RWPE1 (cell line): ENCODE results near the gene HLCS.

Source experiments
- CTCF ChIA-PET: fragments of 350-600 bp; sonication (Branson Sonifier 250); formaldehyde crosslinking; extraction: SDS; loops from one replicate; lab custom pipeline; 2021; lab: Yijun Ruan, JAX
- POLR2A ChIA-PET: fragments of 400-600 bp; formaldehyde crosslinking; extraction: SDS; loops from one replicate; lab custom pipeline; 2020; ENCODE audit warnings: antibody characterized with exemption; ENCODE audit not compliant: low non-redundant PET; lab: Yijun Ruan, JAX
- DNase-seq: peaks from one replicate; pipeline ENCODE4 v3.0.0; 2012; ENCODE audit warnings: low spot score
- H3K27ac ChIP-seq: fragments of 450-650 bp; 2 replicates; pipeline ENCODE4 v1.5.1; 2017
- TF ChIP-seq, protein P1 (sequence below): fragments of 450-650 bp; conservative IDR thresholded peaks from 2 replicates; pipeline ENCODE4 v1.5.1; 2017; ENCODE audit warnings: low read depth, mild to moderate bottlenecking

Gene HLCS

DNA sequence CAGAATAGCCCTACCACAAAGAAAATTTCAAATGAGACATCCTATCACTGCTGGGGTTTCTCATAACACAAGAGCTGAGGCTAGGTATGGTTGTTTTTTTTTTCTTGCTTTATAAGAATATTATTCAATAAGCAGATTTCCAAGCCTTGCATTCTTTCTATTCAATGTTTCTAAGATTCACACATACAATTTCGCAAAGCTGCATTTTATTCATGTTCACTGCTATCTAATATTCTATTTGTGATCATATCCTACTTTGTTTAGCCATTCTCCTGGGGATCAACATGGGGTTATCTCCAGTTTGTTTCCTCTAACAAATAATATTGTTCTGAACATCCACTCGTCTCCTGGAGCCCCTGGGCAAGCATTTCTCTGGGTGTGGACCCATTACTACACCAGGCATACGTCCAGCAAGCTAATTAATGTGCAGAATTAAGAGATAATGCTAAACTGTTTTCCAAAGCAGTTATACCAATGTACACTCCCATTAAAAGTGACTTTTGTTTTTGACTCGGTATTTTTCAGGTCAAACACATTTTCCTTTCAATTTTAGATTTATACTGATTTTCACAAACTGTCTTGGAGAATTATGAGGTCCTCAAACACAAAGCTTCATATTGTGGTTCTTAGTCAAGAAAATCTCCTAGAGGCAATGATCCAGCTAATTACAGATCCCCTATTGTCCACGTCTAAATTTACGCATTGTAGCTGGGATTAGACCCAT, 15.7 kb upstream of the HLCS start:
- POLR2A ChIA-PET: no interaction called here
- TF ChIP-seq, protein P1, sequence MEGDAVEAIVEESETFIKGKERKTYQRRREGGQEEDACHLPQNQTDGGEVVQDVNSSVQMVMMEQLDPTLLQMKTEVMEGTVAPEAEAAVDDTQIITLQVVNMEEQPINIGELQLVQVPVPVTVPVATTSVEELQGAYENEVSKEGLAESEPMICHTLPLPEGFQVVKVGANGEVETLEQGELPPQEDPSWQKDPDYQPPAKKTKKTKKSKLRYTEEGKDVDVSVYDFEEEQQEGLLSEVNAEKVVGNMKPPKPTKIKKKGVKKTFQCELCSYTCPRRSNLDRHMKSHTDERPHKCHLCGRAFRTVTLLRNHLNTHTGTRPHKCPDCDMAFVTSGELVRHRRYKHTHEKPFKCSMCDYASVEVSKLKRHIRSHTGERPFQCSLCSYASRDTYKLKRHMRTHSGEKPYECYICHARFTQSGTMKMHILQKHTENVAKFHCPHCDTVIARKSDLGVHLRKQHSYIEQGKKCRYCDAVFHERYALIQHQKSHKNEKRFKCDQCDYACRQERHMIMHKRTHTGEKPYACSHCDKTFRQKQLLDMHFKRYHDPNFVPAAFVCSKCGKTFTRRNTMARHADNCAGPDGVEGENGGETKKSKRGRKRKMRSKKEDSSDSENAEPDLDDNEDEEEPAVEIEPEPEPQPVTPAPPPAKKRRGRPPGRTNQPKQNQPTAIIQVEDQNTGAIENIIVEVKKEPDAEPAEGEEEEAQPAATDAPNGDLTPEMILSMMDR: no peak
- no peak for DNase-seq
- no peak overlapping the region for H3K27ac ChIP-seq
- CTCF ChIA-PET: interaction anchor here (1.4 kb wide), 1 partner anchor 105 kb away, joined by 4 read pairs; no protein-coding TSS in a partner anchor

DNA sequence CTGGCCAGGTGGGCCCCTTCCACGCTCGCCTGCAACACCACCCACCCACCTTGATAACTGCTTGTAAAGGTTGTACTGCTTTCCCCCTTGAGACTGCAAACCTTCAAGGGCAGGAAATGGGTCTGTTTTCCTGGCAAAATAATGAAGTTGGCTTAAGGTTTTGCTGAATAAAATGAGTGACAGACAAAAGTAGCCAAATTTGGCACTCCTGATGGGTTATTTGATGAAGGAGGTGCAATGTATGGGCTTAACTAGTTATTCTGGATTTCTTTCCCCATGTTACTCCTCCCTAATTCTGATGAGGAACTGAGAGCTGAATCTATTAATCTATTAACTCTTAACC, 14.6 kb upstream of the HLCS start:
- POLR2A ChIA-PET: no interaction called here
- TF ChIP-seq, protein P1: no peak
- CTCF ChIA-PET: interaction anchor here (1.4 kb wide), 1 partner anchor 106 kb away, joined by 4 read pairs; no protein-coding TSS in a partner anchor
- H3K27ac ChIP-seq: peak overlapping the region; percentile 34; the same call in 1 of the 2 replicates
- DNase-seq: no peak

DNA sequence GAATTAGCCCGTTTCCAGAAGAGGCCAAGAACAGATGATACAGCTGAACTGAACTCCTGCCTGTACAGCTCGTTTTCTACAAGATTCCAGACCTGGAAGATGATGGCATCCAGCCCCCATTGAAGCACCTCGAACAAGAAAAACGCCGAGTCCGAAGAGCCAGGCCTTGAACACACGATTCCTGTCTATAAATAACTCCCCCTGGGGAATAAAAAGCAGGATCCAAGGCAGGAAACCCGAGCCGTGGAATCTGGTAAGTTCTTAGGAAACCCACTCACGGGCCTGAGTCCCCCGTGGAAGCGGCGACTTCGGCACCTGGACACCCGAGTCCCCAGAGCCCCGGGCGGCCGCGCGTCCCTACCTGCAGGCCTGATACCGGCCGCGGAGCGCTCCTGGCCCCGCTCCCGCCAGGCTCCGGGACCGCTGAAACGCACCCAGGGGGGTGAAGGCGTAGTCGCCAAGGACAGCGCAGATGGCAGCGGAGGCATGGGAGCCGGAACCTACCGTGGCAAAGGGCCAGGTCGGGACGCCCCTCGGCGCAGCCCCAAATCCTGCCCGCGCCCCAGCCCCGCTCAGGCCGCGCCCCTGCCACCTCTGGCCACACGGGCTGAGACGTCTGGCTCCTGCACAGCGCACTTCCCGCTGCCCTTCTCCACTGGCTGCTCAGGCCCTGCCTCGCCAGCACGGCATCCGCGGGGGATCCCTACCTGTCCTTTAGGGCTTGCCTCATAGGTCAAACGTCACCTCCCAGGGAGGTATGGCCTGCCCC, 14.0 kb upstream of the HLCS start:
- ChIA-PET POLR2A (no interaction called here), CTCF (interaction anchor here (1.0 to 2.0 kb wide), 3 partner anchors 9 to 30 kb away, joined by 3 to 8 read pairs (median 3); partner anchors contain the start of gene HLCS)
- TF ChIP-seq, protein P1: no peak
- DNase-seq: no peak
- H3K27ac ChIP-seq: peak overlapping the region; percentile 34; the same call in 1 of the 2 replicates

DNA sequence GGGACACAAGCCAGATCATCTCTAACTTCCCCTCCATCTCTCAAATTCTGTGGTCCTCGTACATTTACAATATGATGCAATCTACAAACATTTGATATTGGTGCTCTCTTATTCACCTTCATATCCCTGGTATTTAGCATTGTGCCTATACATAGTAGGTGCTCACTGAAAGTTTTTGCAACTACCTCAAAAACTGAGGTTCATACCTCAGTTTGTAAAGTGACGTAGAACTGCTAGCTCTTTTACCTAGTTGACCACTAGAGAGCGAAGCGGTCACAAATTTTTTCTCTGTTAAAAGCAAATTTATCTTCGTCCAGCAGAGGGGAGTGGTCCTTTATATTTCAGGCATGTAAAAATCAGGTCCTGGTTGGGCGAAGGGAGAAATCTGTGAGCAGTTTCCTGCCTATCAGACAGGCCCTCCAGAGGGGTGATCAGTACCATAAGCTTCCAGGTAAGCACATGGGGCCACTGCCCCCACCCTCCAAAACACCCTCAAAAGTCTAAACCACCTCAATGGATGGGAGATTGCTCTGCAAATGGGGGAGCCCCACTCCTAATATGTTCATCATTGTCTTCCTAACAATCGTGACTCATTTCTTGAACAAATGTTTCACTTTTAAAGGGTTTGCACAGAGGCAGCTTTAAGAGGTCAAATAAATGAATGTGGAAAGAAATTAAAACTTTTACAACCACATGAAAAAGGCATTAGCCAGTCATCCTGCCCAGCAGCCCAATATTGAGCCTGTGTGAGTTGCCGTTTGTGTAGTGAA, 10.6 kb upstream of the HLCS start:
- TF ChIP-seq, protein P1: peak; percentile 78
- POLR2A ChIA-PET: no interaction called here
- peak overlapping the region; percentile 55 for H3K27ac ChIP-seq
- peak; percentile 62 for DNase-seq
- CTCF ChIA-PET: interaction anchor here (0.5 to 1.4 kb wide), 9 partner anchors 9 to 257 kb away, joined by 3 to 13 read pairs (median 4); no protein-coding TSS in a partner anchor

DNA sequence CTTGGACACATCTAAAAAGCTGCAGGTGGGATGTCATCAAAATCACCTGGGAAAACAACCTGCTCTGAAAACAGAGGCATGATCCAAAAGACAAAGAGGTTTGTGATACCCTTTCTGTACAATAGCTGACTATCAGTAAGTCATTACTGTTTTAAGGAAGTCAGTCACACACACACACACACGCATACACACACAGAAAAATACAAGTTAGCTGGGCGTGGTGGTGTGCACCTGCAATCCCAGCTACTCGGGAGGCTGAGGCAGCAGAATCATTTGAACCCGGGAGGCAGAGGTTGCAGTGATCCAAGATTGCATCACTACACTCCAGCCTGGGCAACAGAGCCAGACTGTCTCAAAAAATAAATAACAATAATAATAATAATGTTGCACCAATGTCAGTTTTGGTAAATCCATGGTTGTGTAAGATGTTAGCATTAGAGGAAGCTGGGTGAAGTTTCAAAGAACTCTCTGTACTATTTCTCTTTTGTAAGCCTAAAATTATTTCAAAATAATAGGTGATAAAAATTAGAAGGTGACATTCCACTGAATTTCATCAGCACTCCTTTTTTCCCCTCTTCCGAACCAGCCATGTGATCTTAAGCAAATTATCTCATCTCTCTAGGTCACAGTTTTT, 9.9 kb upstream of the HLCS start:
- CTCF ChIA-PET: interaction anchor here (0.5 to 1.4 kb wide), 9 partner anchors 9 to 256 kb away, joined by 3 to 13 read pairs (median 3); no protein-coding TSS in a partner anchor
- no peak for DNase-seq
- POLR2A ChIA-PET: no interaction called here
- no peak overlapping the region for H3K27ac ChIP-seq
- TF ChIP-seq, protein P1: no peak
